Ecto neural progenitor cell (in vitro differentiated cells): ENCODE measurements around the gene EPHB1.

Experiments
- DNase-seq: peaks from one replicate; pipeline ENCODE4 v3.0.0-alpha.2; 2018; ENCODE audit warnings: low spot score

EPHB1 gene

DNA sequence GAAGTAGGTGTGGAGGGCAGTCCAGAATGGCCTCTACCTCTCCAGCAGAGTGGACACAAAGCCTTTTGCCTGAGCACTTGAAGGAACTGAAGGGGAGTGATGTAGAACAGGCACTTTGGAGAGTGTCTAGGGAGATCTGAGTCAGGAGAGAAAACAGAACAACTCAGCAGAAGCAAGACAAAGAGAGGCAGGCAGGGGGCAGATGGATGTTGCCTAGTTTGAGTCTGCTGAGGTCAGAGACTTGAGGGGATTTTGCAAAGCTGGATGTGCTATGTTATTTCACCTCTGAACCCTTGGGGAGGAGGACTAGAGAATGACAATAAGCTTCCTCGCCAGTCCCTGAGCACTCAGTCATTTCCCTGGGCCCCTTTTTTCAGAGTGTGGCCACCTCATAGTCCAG, 366.4 kb downstream of the EPHB1 start:
- no peak for DNase-seq

GRCh38 chr3:135163701-135164100, 368.6 kb downstream of the EPHB1 start:
- DNase-seq: no peak

DNA sequence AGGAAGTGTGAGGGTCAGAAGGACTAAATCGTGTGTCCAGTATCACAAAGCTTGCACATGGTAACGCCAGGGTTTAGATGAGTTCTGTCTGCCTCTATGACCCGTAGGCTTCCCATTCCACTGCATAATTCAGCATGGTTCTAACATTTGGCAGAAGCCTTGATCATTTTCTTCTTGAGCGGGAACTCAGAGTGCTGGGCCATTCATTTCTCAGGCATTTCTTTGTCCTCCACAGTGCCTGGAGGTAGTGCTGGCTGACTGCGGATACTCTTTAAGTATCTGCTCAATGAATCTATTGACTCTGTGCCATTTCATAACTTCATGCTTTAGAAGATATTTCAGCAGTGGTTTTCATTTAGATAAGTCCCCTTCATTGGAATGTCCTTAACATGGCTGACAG, 370.2 kb downstream of the EPHB1 start:
- DNase-seq: no peak

- no peak for DNase-seq
Observed at GRCh38 chr3:135166266-135166825, 371.3 kb downstream of the EPHB1 start.

- no peak for DNase-seq
Observed at GRCh38 chr3:135168822-135169221, 373.8 kb downstream of the EPHB1 start.

- DNase-seq: no peak
Observed at GRCh38 chr3:135169651-135170050, 374.6 kb downstream of the EPHB1 start.

DNA sequence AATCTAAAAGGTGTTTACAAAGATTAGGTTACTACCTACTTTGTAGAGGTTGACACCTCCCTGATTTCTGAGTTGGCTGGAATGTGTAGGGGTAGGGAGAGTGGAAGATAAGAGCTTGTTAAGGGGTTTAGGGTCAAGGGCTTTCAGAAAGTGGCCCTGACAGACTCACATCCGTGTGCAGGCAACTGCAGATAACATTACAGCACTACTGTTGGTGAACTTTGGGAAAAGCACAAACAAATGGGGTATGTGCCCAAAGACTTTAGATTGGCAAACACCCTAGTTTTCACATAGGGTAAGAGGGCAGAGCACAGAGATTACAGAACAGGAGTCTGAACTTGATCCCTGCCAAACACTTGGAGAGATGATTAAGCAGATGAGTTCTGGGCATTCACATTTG, 375.7 kb downstream of the EPHB1 start:
- DNase-seq: no peak

DNA sequence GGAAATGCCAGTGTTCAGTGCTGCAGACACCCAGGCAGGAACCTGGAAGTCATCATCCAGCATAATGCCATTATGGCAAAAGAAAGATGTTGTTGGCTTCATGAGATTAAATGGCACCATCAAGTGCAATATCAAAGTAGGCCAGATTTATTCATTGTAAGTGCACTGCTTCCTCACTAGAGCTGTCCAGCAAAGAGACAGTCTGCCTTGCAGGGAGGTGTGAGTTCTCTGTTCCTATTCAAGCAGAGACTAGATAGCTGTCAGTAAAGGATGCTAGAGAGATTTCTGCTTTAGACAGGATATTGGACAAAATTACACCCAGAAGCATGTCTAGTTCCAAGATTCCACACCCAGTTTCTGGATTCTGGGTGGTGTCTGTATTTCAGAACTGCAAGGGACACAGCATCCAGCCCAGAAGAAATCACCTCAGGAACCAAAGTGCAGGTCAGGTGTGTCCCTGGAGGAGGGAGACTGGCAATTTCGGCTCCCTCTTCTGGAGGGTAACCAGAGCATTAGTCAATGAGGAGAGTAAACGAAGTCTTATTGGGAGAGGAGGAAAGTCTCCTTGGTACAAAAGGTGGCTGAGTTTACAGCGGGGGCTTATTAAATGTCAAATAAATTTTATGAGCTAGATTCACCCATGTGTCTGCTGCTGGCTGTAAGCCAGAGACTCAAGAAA, 377.3 kb downstream of the EPHB1 start:
- no peak for DNase-seq

- DNase-seq: no peak
Observed at GRCh38 chr3:135175728-135176277, 380.7 kb downstream of the EPHB1 start.

GRCh38 chr3:135176881-135177280, 381.8 kb downstream of the EPHB1 start:
- DNase-seq: no peak

DNA sequence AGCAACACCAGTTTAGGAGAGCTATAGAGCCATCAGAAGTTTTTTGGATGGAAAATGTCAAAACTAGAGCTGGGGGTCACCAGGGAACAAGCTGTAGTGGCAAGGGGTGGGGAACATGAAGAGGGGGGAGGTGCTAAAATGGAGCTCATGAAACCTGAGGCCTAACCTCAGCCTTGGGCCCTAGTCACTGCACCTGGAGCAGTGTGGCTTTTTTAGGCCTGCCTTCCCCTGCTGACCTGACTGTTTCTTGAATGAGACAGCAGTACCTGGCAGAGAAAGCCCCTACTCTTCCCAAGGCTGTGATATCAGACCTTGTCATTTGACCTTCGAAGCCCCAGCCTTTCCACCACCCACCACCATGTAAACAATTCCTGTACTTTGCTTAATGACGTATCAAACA, 383.5 kb downstream of the EPHB1 start:
- no peak for DNase-seq

DNA sequence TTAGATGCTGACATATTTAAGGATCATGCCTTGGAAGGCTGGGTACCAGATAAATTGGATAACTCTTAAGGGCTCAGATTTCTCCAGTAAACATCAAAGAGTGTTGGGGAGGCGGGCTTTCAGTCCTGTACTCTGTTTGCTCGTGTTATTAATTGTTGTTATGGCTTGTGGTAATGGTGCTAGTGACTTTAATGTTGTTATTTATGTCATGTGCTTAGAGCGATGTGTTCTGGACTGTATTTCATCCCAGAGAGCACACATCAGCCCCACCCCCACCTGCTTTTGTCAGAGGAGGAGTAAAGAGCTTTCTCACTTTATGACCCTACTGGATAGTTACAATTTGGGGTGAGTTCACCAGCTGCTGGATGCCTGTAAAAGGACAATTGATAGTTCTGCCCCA, 386.3 kb downstream of the EPHB1 start:
- DNase-seq: no peak

- no peak for DNase-seq
Observed at GRCh38 chr3:135182364-135182998, 387.4 kb downstream of the EPHB1 start.

- no peak for DNase-seq
Observed at GRCh38 chr3:135190658-135191057, 395.6 kb downstream of the EPHB1 start.

- DNase-seq: peak; percentile 52
Observed at GRCh38 chr3:135191708-135192107, 396.6 kb downstream of the EPHB1 start.

DNA sequence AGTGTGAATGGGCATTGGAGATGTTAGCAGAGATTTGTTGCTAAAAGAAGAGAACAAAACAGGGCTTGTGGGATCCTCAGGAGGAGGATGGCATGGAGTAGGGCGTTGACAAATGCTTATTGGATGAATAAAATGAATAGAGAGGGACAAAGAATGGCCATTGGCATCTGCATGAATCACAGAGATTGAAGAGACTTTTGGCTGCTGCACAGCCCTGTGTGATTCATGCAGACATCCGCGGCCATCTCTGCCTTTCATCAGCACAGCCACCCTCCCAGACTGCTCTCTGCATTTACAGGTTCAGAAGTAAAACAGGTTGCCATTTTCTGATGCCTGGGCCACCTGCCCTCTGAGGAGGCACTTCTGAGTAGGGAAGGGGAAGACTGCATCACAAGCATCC, 397.9 kb downstream of the EPHB1 start:
- no peak for DNase-seq

- no peak for DNase-seq
Observed at GRCh38 chr3:135197246-135197645, 402.2 kb downstream of the EPHB1 start.

- no peak for DNase-seq
Observed at GRCh38 chr3:135197856-135198255, 402.8 kb downstream of the EPHB1 start.

- no peak for DNase-seq
Observed at GRCh38 chr3:135199137-135199536, 404.1 kb downstream of the EPHB1 start.

DNA sequence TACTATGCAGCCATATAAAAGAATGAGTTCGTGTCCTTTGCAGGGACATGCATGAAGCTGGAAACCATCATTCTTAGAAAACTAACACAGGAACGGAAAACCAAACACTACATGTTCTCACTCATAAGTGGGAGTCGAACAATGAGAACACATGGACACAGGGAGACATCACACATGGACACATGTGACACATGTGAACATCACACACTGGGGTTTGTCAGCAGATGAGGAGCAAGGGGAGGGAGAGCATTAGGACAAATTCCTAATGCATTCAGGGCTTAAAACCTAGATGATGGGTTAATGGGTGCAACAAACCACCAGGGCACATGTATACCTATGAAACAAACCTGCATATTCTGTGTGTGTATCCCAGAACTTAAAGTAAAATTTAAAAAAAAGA, 408.0 kb downstream of the EPHB1 start:
- no peak for DNase-seq

- no peak for DNase-seq
Observed at GRCh38 chr3:135213213-135213612, 418.2 kb downstream of the EPHB1 start.

DNA sequence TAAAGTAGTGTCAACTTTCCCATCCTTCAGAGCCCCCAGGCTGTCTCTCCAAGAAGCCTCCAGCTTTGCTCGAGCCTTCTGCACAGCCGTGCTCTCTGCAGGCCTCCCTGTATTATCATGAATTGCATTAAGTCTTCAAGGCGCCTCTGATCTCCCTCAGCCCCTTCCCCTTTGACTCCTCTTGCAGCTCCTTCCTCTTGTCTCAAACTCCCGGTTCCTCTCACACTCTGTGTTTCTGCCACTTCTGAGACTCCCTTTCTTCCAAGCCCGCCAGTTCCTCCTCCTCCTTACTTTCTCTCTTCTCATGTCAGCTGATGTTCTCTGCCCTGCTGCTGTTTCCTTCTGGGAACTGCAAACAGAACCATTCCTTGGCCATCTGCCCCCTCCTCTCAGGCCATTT, 418.8 kb downstream of the EPHB1 start:
- DNase-seq: no peak

DNA sequence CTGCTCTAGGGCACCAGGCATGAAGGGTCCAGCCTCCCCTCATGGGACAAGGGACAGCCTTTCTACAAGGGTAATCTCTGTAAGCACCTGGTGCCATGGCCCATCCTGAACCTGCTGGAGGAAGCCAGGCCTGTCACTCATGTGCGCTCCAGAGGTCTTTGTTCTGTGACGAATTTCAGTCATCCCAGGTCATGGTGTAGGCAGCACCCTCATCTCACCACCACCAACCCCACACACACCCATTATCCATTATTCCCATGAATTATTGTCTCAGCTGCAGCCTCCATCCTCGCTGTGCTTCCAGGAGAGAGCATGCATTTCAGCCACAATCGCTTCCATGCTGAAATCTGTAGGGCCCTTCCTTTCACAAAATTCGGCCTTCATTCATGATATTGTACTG, 419.3 kb downstream of the EPHB1 start:
- no peak for DNase-seq
